Measurements from ENCODE around the gene CAMTA1. TPM values are rescaled to one million over a fixed set of nuclear protein-coding genes. Genes with fewer than 3 reads are reported as not detected.

Gene CAMTA1
- polyA plus RNA-seq, 1 donor (not counting 4 experiments of a cell fraction or from before 2014, with no cell fraction given) = 51.4 TPM

DNA sequence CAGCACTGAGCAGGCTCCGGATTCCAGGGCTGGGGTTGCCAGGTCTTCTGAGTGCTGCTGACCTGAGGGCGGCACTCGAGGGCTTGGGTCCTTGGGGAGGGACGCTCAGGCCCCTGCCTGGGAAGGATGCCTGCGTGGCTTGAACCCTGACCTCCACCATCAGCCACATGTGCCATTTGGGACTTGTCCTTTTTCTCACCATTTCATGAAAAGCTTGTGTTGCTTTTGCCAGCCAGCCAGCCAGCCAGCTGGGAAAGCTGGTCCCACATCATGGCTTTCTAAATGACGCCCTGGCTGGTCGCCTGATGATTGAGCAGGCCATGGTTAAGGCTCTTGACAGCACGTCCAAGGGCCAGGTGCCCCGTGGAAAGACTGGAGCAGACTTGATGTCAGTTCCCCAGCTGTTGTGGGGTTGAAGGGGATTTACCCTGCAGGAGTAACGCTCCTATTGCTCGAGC, 168.7 kb downstream of the CAMTA1 start:
- H2AFZ ChIP-seq (ENCODE audit: control insufficient read depth, low read length) = no peak overlapping the region
- no peak overlapping the region for H3K4me2 ChIP-seq (ENCODE audit: control insufficient read depth, extremely low read depth, insufficient read depth, low read depth, low read length)
- H3K9me1 ChIP-seq (ENCODE audit: control insufficient read depth, extremely low read depth, insufficient read depth, low read length) = no peaks in the 10 kb centered on the region
- H4K20me1 ChIP-seq (ENCODE audit: control insufficient read depth, extremely low read depth, insufficient read depth, low read length) = no peaks in the 10 kb centered on the region
- FAIRE-seq (no peak), DNase-seq (ENCODE audit: low read depth, low spot score) (no peak)
- no peak for TF ChIP-seq EZH2 (IDR thresholded peaks at IDR 0.05; ENCODE audit: low read length)
- TF ChIP-seq, protein P1, sequence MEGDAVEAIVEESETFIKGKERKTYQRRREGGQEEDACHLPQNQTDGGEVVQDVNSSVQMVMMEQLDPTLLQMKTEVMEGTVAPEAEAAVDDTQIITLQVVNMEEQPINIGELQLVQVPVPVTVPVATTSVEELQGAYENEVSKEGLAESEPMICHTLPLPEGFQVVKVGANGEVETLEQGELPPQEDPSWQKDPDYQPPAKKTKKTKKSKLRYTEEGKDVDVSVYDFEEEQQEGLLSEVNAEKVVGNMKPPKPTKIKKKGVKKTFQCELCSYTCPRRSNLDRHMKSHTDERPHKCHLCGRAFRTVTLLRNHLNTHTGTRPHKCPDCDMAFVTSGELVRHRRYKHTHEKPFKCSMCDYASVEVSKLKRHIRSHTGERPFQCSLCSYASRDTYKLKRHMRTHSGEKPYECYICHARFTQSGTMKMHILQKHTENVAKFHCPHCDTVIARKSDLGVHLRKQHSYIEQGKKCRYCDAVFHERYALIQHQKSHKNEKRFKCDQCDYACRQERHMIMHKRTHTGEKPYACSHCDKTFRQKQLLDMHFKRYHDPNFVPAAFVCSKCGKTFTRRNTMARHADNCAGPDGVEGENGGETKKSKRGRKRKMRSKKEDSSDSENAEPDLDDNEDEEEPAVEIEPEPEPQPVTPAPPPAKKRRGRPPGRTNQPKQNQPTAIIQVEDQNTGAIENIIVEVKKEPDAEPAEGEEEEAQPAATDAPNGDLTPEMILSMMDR (optimal IDR thresholded peaks at IDR 0.05 in 1 of 3, IDR thresholded peaks at IDR 0.05 in 1 of 3, conservative IDR thresholded peaks at IDR 0.05 in 1 of 3; ENCODE audit: extremely low read depth in 1 of 3, insufficient read depth in 2 of 3, low read length in 3 of 3) = no peak
- no peaks in the 10 kb centered on the region for H3K4me1 ChIP-seq (ENCODE audit: control insufficient read depth, extremely low read depth, insufficient read depth, low read length)
- peaks cover 19% of the 10 kb centered on the region for H3K27me3 ChIP-seq (ENCODE audit: control insufficient read depth, extremely low read depth, insufficient read depth, low read length)
- no peaks in the 10 kb centered on the region for H3K36me3 ChIP-seq (ENCODE audit: control insufficient read depth in 2 of 2, extremely low read depth in 1 of 2, insufficient read depth in 2 of 2, low read length in 2 of 2)
- dilution Hi-C loops (cut with MboI; ENCODE audit: extremely low pct_ligation_motif_present, low sequenced_read_pairs) = no loop called here
- H3K79me2 ChIP-seq (ENCODE audit: control insufficient read depth, insufficient read depth, low read length) = no peaks in the 10 kb centered on the region
- no peak overlapping the region for H3K9ac ChIP-seq (ENCODE audit: control insufficient read depth, extremely low read depth, insufficient read depth, low read length)
- no peak overlapping the region for H3K27ac ChIP-seq (ENCODE audit: control insufficient read depth, insufficient read depth, low read length)
- H3K4me3 ChIP-seq (ENCODE audit: control insufficient read depth in 2 of 3, extremely low read depth in 1 of 3, insufficient read depth in 2 of 3, low read depth in 1 of 3, low read length in 3 of 3) = no peak overlapping the region
- no peaks in the 10 kb centered on the region for H3K9me3 ChIP-seq (ENCODE audit: control insufficient read depth, low read depth, low read length)

DNA sequence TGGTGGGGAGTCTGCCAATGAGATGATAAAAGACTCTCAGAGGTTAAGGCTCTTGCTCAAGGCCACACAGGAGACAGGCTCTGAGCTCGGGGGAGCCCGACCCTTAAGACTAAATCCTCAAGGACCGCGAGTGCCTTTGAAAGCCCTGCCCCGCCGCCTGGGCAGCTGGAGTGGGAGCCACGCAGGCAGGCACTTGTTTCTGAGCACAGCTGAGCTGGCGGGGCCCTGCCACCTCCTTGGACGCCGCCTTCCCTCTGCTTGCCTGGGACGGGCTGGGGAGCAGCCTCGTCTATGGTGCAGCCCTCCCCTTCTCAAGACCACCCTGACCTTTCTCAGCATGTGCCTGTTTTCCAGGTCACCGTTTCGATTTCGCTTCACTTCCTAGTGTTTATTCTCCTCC, 169.3 kb downstream of the CAMTA1 start:
- Histone ChIP-seq H3K36me3 (ENCODE audit: control insufficient read depth in 2 of 2, extremely low read depth in 1 of 2, insufficient read depth in 2 of 2, low read length in 2 of 2) (no peaks in the 10 kb centered on the region), H3K27me3 (ENCODE audit: control insufficient read depth, extremely low read depth, insufficient read depth, low read length) (peaks cover 19% of the 10 kb centered on the region), H3K9me3 (ENCODE audit: control insufficient read depth, low read depth, low read length) (no peaks in the 10 kb centered on the region), H3K9me1 (ENCODE audit: control insufficient read depth, extremely low read depth, insufficient read depth, low read length) (no peaks in the 10 kb centered on the region), H3K79me2 (ENCODE audit: control insufficient read depth, insufficient read depth, low read length) (no peaks in the 10 kb centered on the region), H3K4me2 (ENCODE audit: control insufficient read depth, extremely low read depth, insufficient read depth, low read depth, low read length) (no peak overlapping the region), H4K20me1 (ENCODE audit: control insufficient read depth, extremely low read depth, insufficient read depth, low read length) (no peaks in the 10 kb centered on the region), H3K4me1 (ENCODE audit: control insufficient read depth, extremely low read depth, insufficient read depth, low read length) (no peaks in the 10 kb centered on the region), H2AFZ (ENCODE audit: control insufficient read depth, low read length) (no peak overlapping the region), H3K9ac (ENCODE audit: control insufficient read depth, extremely low read depth, insufficient read depth, low read length) (no peak overlapping the region), H3K27ac (ENCODE audit: control insufficient read depth, insufficient read depth, low read length) (no peak overlapping the region), H3K4me3 (ENCODE audit: control insufficient read depth in 2 of 3, extremely low read depth in 1 of 3, insufficient read depth in 2 of 3, low read depth in 1 of 3, low read length in 3 of 3) (no peak overlapping the region)
- TF ChIP-seq, protein P1 (optimal IDR thresholded peaks at IDR 0.05 in 1 of 3, IDR thresholded peaks at IDR 0.05 in 1 of 3, conservative IDR thresholded peaks at IDR 0.05 in 1 of 3; ENCODE audit: extremely low read depth in 1 of 3, insufficient read depth in 2 of 3, low read length in 3 of 3) = no peak
- TF ChIP-seq EZH2 (IDR thresholded peaks at IDR 0.05; ENCODE audit: low read length) = no peak
- FAIRE-seq = no peak
- dilution Hi-C loops (cut with MboI; ENCODE audit: extremely low pct_ligation_motif_present, low sequenced_read_pairs) = no loop called here
- DNase-seq (ENCODE audit: low read depth, low spot score) = no peak

Data from keratinocyte (primary cell).